Chondrocyte (in vitro differentiated cells): ENCODE data around the gene DCTN2. TPM values are rescaled to one million over a fixed set of nuclear protein-coding genes. Genes with fewer than 3 reads are reported as not detected.

Source experiments
- DNase-seq: peaks from one replicate; pipeline ENCODE4 v3.0.0; 2021; ENCODE audit warnings: mixed read lengths, low spot score
- H3K27ac Mint-ChIP-seq: one replicate; pipeline ENCODE4 v1.8.0; 2021; ENCODE audit warnings: mild to moderate bottlenecking, moderate library complexity, mixed read lengths; ENCODE audit not compliant: unreplicated experiment
- H3K27me3 Mint-ChIP-seq: 2 replicates; pipeline ENCODE4 v1.8.0; 2021; ENCODE audit warnings: low read depth, mixed read lengths
- H3K36me3 Mint-ChIP-seq: 2 replicates; pipeline ENCODE4 v1.8.0; 2021; ENCODE audit warnings: low read depth, mixed read lengths
- H3K4me1 Mint-ChIP-seq: 2 replicates; pipeline ENCODE4 v1.8.0; 2021; ENCODE audit warnings: low read depth, mild to moderate bottlenecking, mixed read lengths
- H3K4me3 Mint-ChIP-seq: one replicate; pipeline ENCODE4 v1.8.0; 2021; ENCODE audit warnings: mild to moderate bottlenecking, moderate library complexity, mixed read lengths; ENCODE audit not compliant: unreplicated experiment
- H3K9me3 Mint-ChIP-seq: 2 replicates; pipeline ENCODE4 v1.8.0; 2021; ENCODE audit warnings: low read depth, mixed read lengths
- total RNA-seq: library from RNA; stranded (reverse); gene quantifications from 3 replicates; pipeline ENCODE4 v1.2.1, GENCODE V29; 2021
- TF ChIP-seq, protein P1 (sequence below): fragments of 200-600 bp; sonication (generic); IDR thresholded peaks from 2 replicates; pipeline ENCODE4 v1.5.0; 2021; ENCODE audit warnings: antibody characterized with exemption, mild to moderate bottlenecking, moderate library complexity

The DCTN2 gene
- total RNA-seq, 1 donor from 2014 or later, result 112 TPM

DNA sequence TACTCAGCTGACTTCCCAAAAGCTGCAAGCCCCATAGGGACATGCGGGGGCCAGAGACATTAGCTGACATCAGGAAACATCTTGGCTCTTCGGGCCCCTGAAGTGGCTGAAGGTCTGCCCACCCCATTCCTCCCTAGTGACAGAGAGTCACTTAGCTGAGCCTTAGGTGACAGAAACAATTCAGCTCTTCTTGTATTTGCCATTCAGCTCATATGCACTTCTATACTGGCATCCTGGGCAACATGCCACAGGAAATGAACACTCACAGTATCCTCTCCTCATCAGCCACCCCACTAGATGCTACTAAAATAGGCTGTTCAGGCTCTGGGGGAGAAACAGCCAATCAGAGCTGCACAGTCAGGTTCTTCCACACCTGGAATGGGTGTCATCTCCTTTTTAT, 3.4 kb downstream of the DCTN2 start:
- Mint-ChIP-seq H3K4me3 (no peak overlapping the region), H3K27ac (no peak overlapping the region), H3K27me3 (peaks cover 3% of the 10 kb centered on the region), H3K36me3 (peaks cover 9% of the 10 kb centered on the region), H3K4me1 (peaks cover 37% of the 10 kb centered on the region), H3K9me3 (no peaks in the 10 kb centered on the region)
- TF ChIP-seq, protein P1, sequence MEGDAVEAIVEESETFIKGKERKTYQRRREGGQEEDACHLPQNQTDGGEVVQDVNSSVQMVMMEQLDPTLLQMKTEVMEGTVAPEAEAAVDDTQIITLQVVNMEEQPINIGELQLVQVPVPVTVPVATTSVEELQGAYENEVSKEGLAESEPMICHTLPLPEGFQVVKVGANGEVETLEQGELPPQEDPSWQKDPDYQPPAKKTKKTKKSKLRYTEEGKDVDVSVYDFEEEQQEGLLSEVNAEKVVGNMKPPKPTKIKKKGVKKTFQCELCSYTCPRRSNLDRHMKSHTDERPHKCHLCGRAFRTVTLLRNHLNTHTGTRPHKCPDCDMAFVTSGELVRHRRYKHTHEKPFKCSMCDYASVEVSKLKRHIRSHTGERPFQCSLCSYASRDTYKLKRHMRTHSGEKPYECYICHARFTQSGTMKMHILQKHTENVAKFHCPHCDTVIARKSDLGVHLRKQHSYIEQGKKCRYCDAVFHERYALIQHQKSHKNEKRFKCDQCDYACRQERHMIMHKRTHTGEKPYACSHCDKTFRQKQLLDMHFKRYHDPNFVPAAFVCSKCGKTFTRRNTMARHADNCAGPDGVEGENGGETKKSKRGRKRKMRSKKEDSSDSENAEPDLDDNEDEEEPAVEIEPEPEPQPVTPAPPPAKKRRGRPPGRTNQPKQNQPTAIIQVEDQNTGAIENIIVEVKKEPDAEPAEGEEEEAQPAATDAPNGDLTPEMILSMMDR, result no peak
- DNase-seq, result no peak

DNA sequence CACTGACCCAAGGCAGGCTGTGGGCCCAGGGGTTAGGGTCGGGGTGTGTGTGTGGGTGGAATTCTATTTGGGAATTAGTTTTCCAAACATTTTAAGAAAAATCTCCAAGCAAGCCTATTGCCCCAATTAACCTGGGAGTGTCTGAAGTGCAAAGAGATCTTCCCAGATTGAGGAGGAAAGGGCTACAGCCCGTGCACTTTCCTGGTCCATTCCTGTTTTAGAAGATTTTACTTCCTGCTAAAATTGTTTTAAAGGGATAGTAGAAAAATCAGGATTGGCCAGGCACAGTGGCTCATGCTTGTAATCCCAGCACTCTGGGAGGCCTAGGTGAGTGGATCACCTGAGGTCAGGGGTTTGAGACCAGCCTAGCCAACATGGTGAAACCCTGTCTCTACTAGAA, 5.3 kb downstream of the DCTN2 start:
- Mint-ChIP-seq H3K4me1 (peaks cover 31% of the 10 kb centered on the region), H3K27ac (no peak overlapping the region), H3K4me3 (no peak overlapping the region), H3K27me3 (no peaks in the 10 kb centered on the region), H3K36me3 (peaks cover 11% of the 10 kb centered on the region), H3K9me3 (no peaks in the 10 kb centered on the region)
- no peak for DNase-seq
- TF ChIP-seq, protein P1, result no peak

DNA sequence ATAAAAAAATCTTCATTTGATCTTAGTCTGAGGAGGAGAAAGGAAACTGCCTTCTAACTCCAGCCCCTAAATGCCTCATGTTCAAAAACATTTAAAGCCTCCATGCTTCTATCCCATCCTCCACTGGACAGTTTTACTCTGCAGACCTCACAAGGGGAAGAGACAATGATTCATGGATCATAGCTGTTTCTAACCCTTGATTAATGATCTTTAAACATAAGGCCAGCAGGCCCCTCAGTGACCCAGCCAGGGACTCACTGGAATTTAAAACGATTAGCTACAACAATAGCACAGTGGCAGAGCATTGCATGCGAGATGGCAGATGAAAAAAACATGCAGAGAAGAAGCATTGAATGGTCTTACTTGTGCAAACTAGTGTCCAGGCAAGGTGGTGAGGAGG, 6.0 kb downstream of the DCTN2 start:
- DNase-seq, result no peak
- H3K4me1 Mint-ChIP-seq, result peaks cover 31% of the 10 kb centered on the region

DNA sequence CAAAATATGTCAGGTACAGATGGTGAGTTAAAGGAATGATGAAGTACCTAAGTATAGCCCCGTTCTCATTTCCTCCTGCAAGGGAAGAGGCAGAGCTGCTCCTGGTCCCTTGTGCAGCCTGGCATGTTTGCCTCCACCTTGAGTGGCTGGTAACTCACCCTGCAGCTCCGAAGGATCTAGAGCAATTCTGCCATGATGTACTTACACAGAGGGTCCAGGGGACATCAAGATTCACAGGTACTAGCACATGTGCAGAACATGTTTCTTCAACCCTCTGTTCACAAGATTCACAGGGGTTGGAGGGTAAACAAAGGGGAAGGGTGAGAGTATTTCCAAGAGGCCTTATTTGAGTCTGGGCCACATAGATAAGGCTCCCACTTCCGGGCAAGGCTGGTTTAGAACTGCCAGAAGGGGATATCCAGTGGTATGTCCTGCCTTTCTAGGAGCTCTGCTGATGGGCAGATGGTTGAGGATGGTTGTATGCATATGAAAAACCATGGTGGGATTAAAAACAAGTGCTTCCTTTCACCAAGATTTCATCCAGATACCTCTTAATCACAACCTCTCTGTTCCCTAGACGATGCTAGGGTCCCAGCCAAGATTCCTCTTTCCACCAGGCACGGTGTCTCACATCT, 7.7 kb downstream of the DCTN2 start:
- H3K27ac Mint-ChIP-seq, result no peak overlapping the region
- no peaks in the 10 kb centered on the region for H3K9me3 Mint-ChIP-seq
- no peaks in the 10 kb centered on the region for H3K27me3 Mint-ChIP-seq

More for the DNA sequence above, 6.0 kb downstream of the DCTN2 start:
- Mint-ChIP-seq H3K36me3 (peaks cover 11% of the 10 kb centered on the region), H3K4me3 (no peak overlapping the region), H3K9me3 (no peaks in the 10 kb centered on the region), H3K27me3 (no peaks in the 10 kb centered on the region), H3K27ac (no peak overlapping the region)
- TF ChIP-seq, protein P1, result no peak

DNA sequence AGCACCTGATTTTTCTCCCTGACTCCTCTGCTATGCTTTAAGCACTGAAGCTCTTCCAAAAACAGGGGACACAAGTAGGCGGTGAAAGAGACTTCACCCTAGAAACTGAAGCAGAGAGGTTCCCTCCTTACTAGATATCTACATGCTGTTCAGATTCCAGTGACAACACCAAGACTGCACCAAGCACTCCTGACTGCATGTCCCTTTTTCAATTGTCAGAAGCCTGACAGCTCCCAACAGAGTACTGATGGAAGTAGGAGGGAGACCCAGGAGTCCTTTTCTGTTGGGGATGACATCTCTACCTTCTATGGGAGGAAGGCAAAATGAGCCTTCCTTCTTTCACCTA, 10.4 kb downstream of the DCTN2 start:
- no peaks in the 10 kb centered on the region for H3K9me3 Mint-ChIP-seq
- no peak for DNase-seq
- H3K27ac Mint-ChIP-seq, result peak overlapping the region; percentile 54
- peaks cover 15% of the 10 kb centered on the region for H3K4me1 Mint-ChIP-seq
- H3K27me3 Mint-ChIP-seq, result no peaks in the 10 kb centered on the region
- peaks cover 36% of the 10 kb centered on the region for H3K36me3 Mint-ChIP-seq
- TF ChIP-seq, protein P1, result no peak
- H3K4me3 Mint-ChIP-seq, result no peak overlapping the region

More for the DNA sequence above, 7.7 kb downstream of the DCTN2 start:
- Mint-ChIP-seq H3K36me3 (peaks cover 20% of the 10 kb centered on the region), H3K4me1 (peaks cover 23% of the 10 kb centered on the region), H3K4me3 (no peak overlapping the region)
- no peak for DNase-seq
- TF ChIP-seq, protein P1, result no peak
